WTC11 (cell line): ENCODE measurements around the gene ZACN. TPM values are rescaled to one million over a fixed set of nuclear protein-coding genes. Genes with fewer than 3 reads are reported as not detected.

Experiments
- ATAC-seq: fragments of 200-7000 bp; cut with Tn5 transposase; 2 replicates; pipeline ENCODE4 v1.10.0; 2021; ENCODE audit warnings: mild to moderate bottlenecking, moderate library complexity
- CTCF ChIA-PET: fragments of 300-600 bp; sonication (Branson Sonifier 250); formaldehyde crosslinking; loops from one replicate; lab custom pipeline; 2021; ENCODE audit warnings: antibody characterized with exemption; lab: Charles Lee
- POLR2A ChIA-PET: fragments of 350-600 bp; sonication (Branson Sonifier 250); formaldehyde crosslinking; loops from one replicate; lab custom pipeline; 2021; ENCODE audit warnings: antibody characterized with exemption; lab: Charles Lee
- DNase-seq: peaks from one replicate; pipeline ENCODE4 v3.0.0; 2021; ENCODE audit warnings: low spot score
- H3K27ac Mint-ChIP-seq: 2 replicates; pipeline ENCODE4 v1.8.0; 2021; ENCODE audit warnings: mixed read lengths
- H3K27me3 Mint-ChIP-seq: 2 replicates; pipeline ENCODE4 v1.8.0; 2021; ENCODE audit warnings: low read depth, mild to moderate bottlenecking, moderate library complexity, mixed read lengths
- H3K36me3 Mint-ChIP-seq: 2 replicates; pipeline ENCODE4 v1.8.0; 2021; ENCODE audit warnings: mixed read lengths
- H3K4me1 Mint-ChIP-seq: 2 replicates; pipeline ENCODE4 v1.8.0; 2022; ENCODE audit warnings: mixed read lengths
- H3K4me3 Mint-ChIP-seq: 2 replicates; pipeline ENCODE4 v1.8.0; 2021; ENCODE audit warnings: mild to moderate bottlenecking, moderate library complexity, mixed read lengths
- H3K9me3 Mint-ChIP-seq: 2 replicates; pipeline ENCODE4 v1.8.0; 2021; ENCODE audit warnings: mixed read lengths
- ATF1 ChIP-seq: sonication (generic); formaldehyde crosslinking; IDR thresholded peaks from 2 replicates; pipeline ENCODE4 v1.8.1; 2023; ENCODE audit warnings: mild to moderate bottlenecking, moderate library complexity, missing genetic modification reagents
- E2F4 ChIP-seq: sonication (generic); formaldehyde crosslinking; IDR thresholded peaks from 2 replicates; pipeline ENCODE4 v1.8.1; 2022; ENCODE audit warnings: low read depth, mild to moderate bottlenecking, moderate library complexity, missing genetic modification reagents, borderline replicate concordance
- E2F5 ChIP-seq: sonication (generic); formaldehyde crosslinking; IDR thresholded peaks from 2 replicates; pipeline ENCODE4 v1.8.1; 2022; ENCODE audit warnings: mild to moderate bottlenecking, moderate library complexity, missing genetic modification reagents
- ESRRA ChIP-seq: sonication (generic); formaldehyde crosslinking; IDR thresholded peaks from 2 replicates; pipeline ENCODE4 v1.8.1; 2022; ENCODE audit warnings: mild to moderate bottlenecking, missing genetic modification reagents, borderline replicate concordance
- FOXP1 ChIP-seq: sonication (generic); formaldehyde crosslinking; IDR thresholded peaks from 2 replicates; pipeline ENCODE4 v1.8.0; 2022; ENCODE audit warnings: missing genetic modification reagents, mild to moderate bottlenecking, moderate library complexity, borderline replicate concordance
- HMGXB4 ChIP-seq: sonication (generic); formaldehyde crosslinking; IDR thresholded peaks from 2 replicates; pipeline ENCODE4 v1.8.1; 2023; ENCODE audit warnings: mild to moderate bottlenecking, moderate library complexity, missing genetic modification reagents
- KAT7 ChIP-seq: sonication (generic); formaldehyde crosslinking; IDR thresholded peaks from 2 replicates; pipeline ENCODE4 v1.8.1; 2023; ENCODE audit warnings: missing genetic modification reagents, mild to moderate bottlenecking, borderline replicate concordance
- MAX ChIP-seq: sonication (generic); formaldehyde crosslinking; IDR thresholded peaks from 2 replicates; pipeline ENCODE4 v1.8.0; 2022; ENCODE audit warnings: mild to moderate bottlenecking, missing genetic modification reagents
- NFYB ChIP-seq: sonication (generic); formaldehyde crosslinking; conservative IDR thresholded peaks from 2 replicates; pipeline ENCODE4 v1.8.0; 2022; ENCODE audit warnings: low read depth, missing genetic modification reagents
- TP53 ChIP-seq: sonication (generic); formaldehyde crosslinking; IDR thresholded peaks from 2 replicates; pipeline ENCODE4 v1.8.1; 2023; ENCODE audit warnings: mild to moderate bottlenecking, missing genetic modification reagents
- ZNF138 ChIP-seq: sonication (generic); formaldehyde crosslinking; conservative IDR thresholded peaks from 2 replicates; pipeline ENCODE4 v1.8.1; 2022; ENCODE audit warnings: mild to moderate bottlenecking, moderate library complexity, missing genetic modification reagents
- total RNA-seq: library from RNA; stranded (reverse); gene quantifications from 3 replicates; pipeline ENCODE4 v1.2.3, GENCODE V29; 2021
- TF ChIP-seq, protein P1 (sequence below): sonication (generic); formaldehyde crosslinking; IDR thresholded peaks from 2 replicates; pipeline ENCODE4 v1.8.1; 2023; ENCODE audit warnings: mild to moderate bottlenecking, missing genetic modification reagents
- TF ChIP-seq, protein P2 (sequence below): sonication (generic); formaldehyde crosslinking; conservative IDR thresholded peaks from 2 replicates; pipeline ENCODE4 v1.8.1; 2022; ENCODE audit warnings: mild to moderate bottlenecking, missing genetic modification reagents
- TF ChIP-seq, protein P3 (sequence below): sonication (generic); formaldehyde crosslinking; IDR thresholded peaks from 2 replicates; pipeline ENCODE4 v1.8.0; 2022; ENCODE audit warnings: missing genetic modification reagents
- TF ChIP-seq, protein P4 (sequence below): sonication (generic); formaldehyde crosslinking; IDR thresholded peaks from 2 replicates; pipeline ENCODE4 v1.8.0; 2022; ENCODE audit warnings: mild to moderate bottlenecking, missing genetic modification reagents

The ZACN gene
- total RNA-seq, 1 experiment from 2014 or later: 0.28 TPM

GRCh38 chr17:76076146-76076764, 2.7 kb upstream of the ZACN start:
- H3K36me3 Mint-ChIP-seq: no peaks in the 10 kb centered on the region
- peak; percentile 26 for TF ChIP-seq NFYB (CRISPR knock-in tag)
- TF ChIP-seq, protein P1, sequence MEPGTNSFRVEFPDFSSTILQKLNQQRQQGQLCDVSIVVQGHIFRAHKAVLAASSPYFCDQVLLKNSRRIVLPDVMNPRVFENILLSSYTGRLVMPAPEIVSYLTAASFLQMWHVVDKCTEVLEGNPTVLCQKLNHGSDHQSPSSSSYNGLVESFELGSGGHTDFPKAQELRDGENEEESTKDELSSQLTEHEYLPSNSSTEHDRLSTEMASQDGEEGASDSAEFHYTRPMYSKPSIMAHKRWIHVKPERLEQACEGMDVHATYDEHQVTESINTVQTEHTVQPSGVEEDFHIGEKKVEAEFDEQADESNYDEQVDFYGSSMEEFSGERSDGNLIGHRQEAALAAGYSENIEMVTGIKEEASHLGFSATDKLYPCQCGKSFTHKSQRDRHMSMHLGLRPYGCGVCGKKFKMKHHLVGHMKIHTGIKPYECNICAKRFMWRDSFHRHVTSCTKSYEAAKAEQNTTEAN: peak; percentile 44; the same call in 1 of the 2 replicates
- TF ChIP-seq, protein P2, sequence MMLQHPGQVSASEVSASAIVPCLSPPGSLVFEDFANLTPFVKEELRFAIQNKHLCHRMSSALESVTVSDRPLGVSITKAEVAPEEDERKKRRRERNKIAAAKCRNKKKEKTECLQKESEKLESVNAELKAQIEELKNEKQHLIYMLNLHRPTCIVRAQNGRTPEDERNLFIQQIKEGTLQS: 0 out of 2 replicates have a peak, but pooled peaks have one; percentile 53
- TF ChIP-seq, protein P3, sequence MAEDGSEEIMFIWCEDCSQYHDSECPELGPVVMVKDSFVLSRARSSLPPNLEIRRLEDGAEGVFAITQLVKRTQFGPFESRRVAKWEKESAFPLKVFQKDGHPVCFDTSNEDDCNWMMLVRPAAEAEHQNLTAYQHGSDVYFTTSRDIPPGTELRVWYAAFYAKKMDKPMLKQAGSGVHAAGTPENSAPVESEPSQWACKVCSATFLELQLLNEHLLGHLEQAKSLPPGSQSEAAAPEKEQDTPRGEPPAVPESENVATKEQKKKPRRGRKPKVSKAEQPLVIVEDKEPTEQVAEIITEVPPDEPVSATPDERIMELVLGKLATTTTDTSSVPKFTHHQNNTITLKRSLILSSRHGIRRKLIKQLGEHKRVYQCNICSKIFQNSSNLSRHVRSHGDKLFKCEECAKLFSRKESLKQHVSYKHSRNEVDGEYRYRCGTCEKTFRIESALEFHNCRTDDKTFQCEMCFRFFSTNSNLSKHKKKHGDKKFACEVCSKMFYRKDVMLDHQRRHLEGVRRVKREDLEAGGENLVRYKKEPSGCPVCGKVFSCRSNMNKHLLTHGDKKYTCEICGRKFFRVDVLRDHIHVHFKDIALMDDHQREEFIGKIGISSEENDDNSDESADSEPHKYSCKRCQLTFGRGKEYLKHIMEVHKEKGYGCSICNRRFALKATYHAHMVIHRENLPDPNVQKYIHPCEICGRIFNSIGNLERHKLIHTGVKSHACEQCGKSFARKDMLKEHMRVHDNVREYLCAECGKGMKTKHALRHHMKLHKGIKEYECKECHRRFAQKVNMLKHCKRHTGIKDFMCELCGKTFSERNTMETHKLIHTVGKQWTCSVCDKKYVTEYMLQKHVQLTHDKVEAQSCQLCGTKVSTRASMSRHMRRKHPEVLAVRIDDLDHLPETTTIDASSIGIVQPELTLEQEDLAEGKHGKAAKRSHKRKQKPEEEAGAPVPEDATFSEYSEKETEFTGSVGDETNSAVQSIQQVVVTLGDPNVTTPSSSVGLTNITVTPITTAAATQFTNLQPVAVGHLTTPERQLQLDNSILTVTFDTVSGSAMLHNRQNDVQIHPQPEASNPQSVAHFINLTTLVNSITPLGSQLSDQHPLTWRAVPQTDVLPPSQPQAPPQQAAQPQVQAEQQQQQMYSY (CRISPR knock-in tag): no peak
- TF ChIP-seq, all 79 proteins: peak for 3
- DNase-seq (peak; percentile 38), ATAC-seq (no peak)
- CTCF ChIA-PET: interaction anchor here (0.6 to 4.9 kb wide), 16 partner anchors 12 to 311 kb away, joined by 3 to 43 read pairs (median 5); partner anchors contain the start of genes MRPL38 and UBALD2
- Mint-ChIP-seq H3K27me3 (peaks cover 64% of the 10 kb centered on the region), H3K27ac (no peak overlapping the region), H3K4me1 (peaks cover 56% of the 10 kb centered on the region), H3K4me3 (peak overlapping the region; percentile 86), H3K9me3 (no peaks in the 10 kb centered on the region)
- POLR2A ChIA-PET: interaction anchor here (1.3 kb wide), 1 partner anchor 26 kb away, joined by 3 read pairs; no protein-coding TSS in a partner anchor

DNA sequence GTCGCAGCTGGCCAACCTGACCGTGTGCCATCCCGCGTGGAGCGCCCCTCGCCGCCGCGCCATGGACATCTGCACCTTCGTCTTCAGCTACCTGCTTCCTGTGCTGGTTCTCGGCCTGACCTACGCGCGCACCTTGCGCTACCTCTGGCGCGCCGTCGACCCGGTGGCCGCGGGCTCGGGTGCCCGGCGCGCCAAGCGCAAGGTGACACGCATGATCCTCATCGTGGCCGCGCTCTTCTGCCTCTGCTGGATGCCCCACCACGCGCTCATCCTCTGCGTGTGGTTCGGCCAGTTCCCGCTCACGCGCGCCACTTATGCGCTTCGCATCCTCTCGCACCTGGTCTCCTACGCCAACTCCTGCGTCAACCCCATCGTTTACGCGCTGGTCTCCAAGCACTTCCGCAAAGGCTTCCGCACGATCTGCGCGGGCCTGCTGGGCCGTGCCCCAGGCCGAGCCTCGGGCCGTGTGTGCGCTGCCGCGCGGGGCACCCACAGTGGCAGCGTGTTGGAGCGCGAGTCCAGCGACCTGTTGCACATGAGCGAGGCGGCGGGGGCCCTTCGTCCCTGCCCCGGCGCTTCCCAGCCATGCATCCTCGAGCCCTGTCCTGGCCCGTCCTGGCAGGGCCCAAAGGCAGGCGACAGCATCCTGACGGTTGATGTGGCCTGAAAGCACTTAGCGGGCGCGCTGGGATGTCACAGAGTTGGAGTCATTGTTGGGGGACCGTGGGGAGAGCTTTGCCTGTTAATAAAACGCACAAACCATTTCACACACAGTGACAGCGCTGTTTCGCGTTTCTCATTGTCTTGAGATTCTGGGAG, 2.0 kb upstream of the ZACN start:
- H3K4me1 Mint-ChIP-seq: peaks cover 53% of the 10 kb centered on the region
- H3K27ac Mint-ChIP-seq: no peak overlapping the region
- H3K27me3 Mint-ChIP-seq: peaks cover 64% of the 10 kb centered on the region
- no peaks in the 10 kb centered on the region for H3K9me3 Mint-ChIP-seq
- ChIA-PET CTCF (interaction anchor here (0.6 to 4.9 kb wide), 11 partner anchors 15 to 323 kb away, joined by 3 to 43 read pairs (median 5); partner anchors contain the start of genes MRPL38 and UBALD2), POLR2A (interaction anchor here (1.3 kb wide), 1 partner anchor 26 kb away, joined by 3 read pairs; no protein-coding TSS in a partner anchor)
- ATAC-seq (no peak), DNase-seq (peak; percentile 39)
- H3K36me3 Mint-ChIP-seq: no peaks in the 10 kb centered on the region
- peak overlapping the region; percentile 86 for H3K4me3 Mint-ChIP-seq
- TF ChIP-seq, protein P2: no peak
- TF ChIP-seq E2F4 (CRISPR knock-in tag) (peak; percentile 77; the same call in 1 of the 2 replicates), ESRRA (CRISPR knock-in tag) (0 out of 2 replicates have a peak, but pooled peaks have one; percentile 13), ATF1 (0 out of 2 replicates have a peak, but pooled peaks have one; percentile 38), MAX (CRISPR knock-in tag) (peak; percentile 75), FOXP1 (CRISPR knock-in tag) (peak; percentile 80; the same call in 1 of the 2 replicates), TP53 (CRISPR knock-in tag) (0 out of 2 replicates have a peak, but pooled peaks have one; percentile 79), KAT7 (CRISPR knock-in tag) (no peak), ZNF138 (0 out of 2 replicates have a peak, but pooled peaks have one; percentile 14), E2F5 (CRISPR knock-in tag) (0 out of 2 replicates have a peak, but pooled peaks have one; percentile 60), HMGXB4 (CRISPR knock-in tag) (0 out of 2 replicates have a peak, but pooled peaks have one; percentile 63)
- TF ChIP-seq, protein P4, sequence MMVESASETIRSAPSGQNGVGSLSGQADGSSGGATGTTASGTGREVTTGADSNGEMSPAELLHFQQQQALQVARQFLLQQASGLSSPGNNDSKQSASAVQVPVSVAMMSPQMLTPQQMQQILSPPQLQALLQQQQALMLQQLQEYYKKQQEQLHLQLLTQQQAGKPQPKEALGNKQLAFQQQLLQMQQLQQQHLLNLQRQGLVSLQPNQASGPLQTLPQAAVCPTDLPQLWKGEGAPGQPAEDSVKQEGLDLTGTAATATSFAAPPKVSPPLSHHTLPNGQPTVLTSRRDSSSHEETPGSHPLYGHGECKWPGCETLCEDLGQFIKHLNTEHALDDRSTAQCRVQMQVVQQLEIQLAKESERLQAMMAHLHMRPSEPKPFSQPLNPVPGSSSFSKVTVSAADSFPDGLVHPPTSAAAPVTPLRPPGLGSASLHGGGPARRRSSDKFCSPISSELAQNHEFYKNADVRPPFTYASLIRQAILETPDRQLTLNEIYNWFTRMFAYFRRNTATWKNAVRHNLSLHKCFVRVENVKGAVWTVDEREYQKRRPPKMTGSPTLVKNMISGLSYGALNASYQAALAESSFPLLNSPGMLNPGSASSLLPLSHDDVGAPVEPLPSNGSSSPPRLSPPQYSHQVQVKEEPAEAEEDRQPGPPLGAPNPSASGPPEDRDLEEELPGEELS (CRISPR knock-in tag): 0 out of 2 replicates have a peak, but pooled peaks have one; percentile 37
- TF ChIP-seq, protein P1: 0 out of 2 replicates have a peak, but pooled peaks have one; percentile 22
